K562 (cell line): ENCODE measurements around the gene HDAC2. TPM values are rescaled to one million over a fixed set of nuclear protein-coding genes. Genes with fewer than 3 reads are reported as not detected.

ENCODE experiments used
- ASH1L ChIP-seq: fragments of 450-650 bp; IDR thresholded peaks from 2 replicates; pipeline ENCODE4 v1.6.1; 2018; ENCODE audit warnings: borderline replicate concordance, mild to moderate bottlenecking, low read depth; ENCODE audit not compliant: partially characterized antibody
- CC2D1A ChIP-seq: fragments of 450-650 bp; IDR thresholded peaks from 2 replicates; pipeline ENCODE4 v1.6.1; 2017; ENCODE audit warnings: mild to moderate bottlenecking
- CCAR2 ChIP-seq: fragments of 200-400 bp; formaldehyde crosslinking; IDR thresholded peaks from 2 replicates; pipeline ENCODE4 v1.6.1; 2017; ENCODE audit warnings: mild to moderate bottlenecking, low read depth, low read length
- EP300 ChIP-seq: IDR thresholded peaks from 2 replicates; pipeline ENCODE4 v1.6.1; 2012; ENCODE audit warnings: low read length, improper control_type of control experiment
- HNRNPUL1 ChIP-seq: fragments of 200-400 bp; formaldehyde crosslinking; IDR thresholded peaks from 2 replicates; pipeline ENCODE4 v1.6.1; 2017; ENCODE audit warnings: low read length
- ZKSCAN1 ChIP-seq: fragments of 150-350 bp; IDR thresholded peaks from 2 replicates; pipeline ENCODE4 v1.6.1; 2016; ENCODE audit warnings: low read depth, low read length
- polyA plus RNA-seq, 8 experiments: library from polyadenylated mRNA; depleted of rRNA in 4 of 8; stranded (reverse) in 5 of 8; unstranded in 3 of 8; fragments of >200 nt; fragmentation: Nextera tagmentation in 2 of 8; fragmentation: Illumina TruSeq in 1 of 8; extraction: Ambion mirVana in 2 of 8; extraction: Trizol in 1 of 8; gene quantifications; 2 replicates each; pipeline versions ENCODE4 v1.2.1 to v1.2.3, GENCODE V29; 2011 to 2014; ENCODE audit warnings: inconsistent platforms in 1 of 8, missing spikeins in 1 of 8
- total RNA-seq, 7 experiments: library from RNA; depleted of rRNA in 6 of 7; stranded (reverse); fragments of >200 nt in 6 of 7; fragmentation: Illumina TruSeq in 2 of 7; extraction: Trizol in 2 of 7; gene quantifications; 2 replicates each; pipeline versions ENCODE4 v1.2.1 to v1.2.3, GENCODE V29; 2011 to 2021; ENCODE audit warnings: low replicate concordance in 1 of 7
- TF ChIP-seq, protein P1 (sequence below), 2 experiments: fragments of 450-650 bp; IDR thresholded peaks; 2 replicates each; pipeline ENCODE4 v1.6.1; 2016; ENCODE audit warnings: mild to moderate bottlenecking in 2 of 2, borderline replicate concordance in 1 of 2, low read depth in 1 of 2, moderate library complexity in 1 of 2
- TF ChIP-seq, protein P2 (sequence below): fragments of 250-450 bp; sonication (Bioruptor Pico); IDR thresholded peaks from 2 replicates; pipeline ENCODE4 v1.5.0; 2021; ENCODE audit warnings: mild to moderate bottlenecking, moderate library complexity
- TF ChIP-seq, protein P3 (sequence below): IDR thresholded peaks from 3 replicates; pipeline ENCODE4 v1.6.1; 2011; ENCODE audit warnings: borderline replicate concordance, mild to moderate bottlenecking; ENCODE audit not compliant: insufficient read length, insufficient read depth
- TF ChIP-seq, protein P4 (sequence below): fragments of 450-650 bp; formaldehyde crosslinking; IDR thresholded peaks from 2 replicates; pipeline ENCODE4 v1.4.0; 2022; ENCODE audit warnings: mild to moderate bottlenecking, moderate library complexity
- TF ChIP-seq, protein P5 (sequence below): IDR thresholded peaks from 2 replicates; pipeline ENCODE4 v1.6.1; 2011; ENCODE audit warnings: borderline replicate concordance, low read depth, mild to moderate bottlenecking, moderate library complexity, low read length; ENCODE audit not compliant: insufficient read depth, poor library complexity, severe bottlenecking

HDAC2 gene
- total and polyA plus RNA-seq, 9 of the 15 experiments (the other 6 are each of a cell fraction or from before 2014, with no cell fraction given): 67.0 to 277 (median 151) TPM

DNA sequence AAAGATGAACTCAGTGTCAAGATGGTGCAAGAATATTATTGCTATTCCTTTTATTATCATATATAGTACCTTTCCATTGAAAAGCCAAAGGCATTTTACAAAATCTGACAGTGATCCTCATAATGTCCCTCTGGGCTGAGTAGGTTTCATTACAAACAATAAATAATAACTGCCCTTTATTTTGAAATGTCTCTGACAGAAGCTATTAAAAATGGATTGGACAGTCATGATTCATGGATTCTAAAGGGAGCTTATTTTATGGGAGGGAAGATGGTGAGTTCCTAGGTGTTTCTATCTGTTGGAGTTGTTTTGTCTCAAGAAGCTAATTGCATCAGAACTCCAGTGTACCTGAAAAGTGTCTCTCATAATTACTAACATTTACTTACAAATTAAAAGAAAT, 30.4 kb upstream of the HDAC2 start (continued):
- TF ChIP-seq, protein P1, sequence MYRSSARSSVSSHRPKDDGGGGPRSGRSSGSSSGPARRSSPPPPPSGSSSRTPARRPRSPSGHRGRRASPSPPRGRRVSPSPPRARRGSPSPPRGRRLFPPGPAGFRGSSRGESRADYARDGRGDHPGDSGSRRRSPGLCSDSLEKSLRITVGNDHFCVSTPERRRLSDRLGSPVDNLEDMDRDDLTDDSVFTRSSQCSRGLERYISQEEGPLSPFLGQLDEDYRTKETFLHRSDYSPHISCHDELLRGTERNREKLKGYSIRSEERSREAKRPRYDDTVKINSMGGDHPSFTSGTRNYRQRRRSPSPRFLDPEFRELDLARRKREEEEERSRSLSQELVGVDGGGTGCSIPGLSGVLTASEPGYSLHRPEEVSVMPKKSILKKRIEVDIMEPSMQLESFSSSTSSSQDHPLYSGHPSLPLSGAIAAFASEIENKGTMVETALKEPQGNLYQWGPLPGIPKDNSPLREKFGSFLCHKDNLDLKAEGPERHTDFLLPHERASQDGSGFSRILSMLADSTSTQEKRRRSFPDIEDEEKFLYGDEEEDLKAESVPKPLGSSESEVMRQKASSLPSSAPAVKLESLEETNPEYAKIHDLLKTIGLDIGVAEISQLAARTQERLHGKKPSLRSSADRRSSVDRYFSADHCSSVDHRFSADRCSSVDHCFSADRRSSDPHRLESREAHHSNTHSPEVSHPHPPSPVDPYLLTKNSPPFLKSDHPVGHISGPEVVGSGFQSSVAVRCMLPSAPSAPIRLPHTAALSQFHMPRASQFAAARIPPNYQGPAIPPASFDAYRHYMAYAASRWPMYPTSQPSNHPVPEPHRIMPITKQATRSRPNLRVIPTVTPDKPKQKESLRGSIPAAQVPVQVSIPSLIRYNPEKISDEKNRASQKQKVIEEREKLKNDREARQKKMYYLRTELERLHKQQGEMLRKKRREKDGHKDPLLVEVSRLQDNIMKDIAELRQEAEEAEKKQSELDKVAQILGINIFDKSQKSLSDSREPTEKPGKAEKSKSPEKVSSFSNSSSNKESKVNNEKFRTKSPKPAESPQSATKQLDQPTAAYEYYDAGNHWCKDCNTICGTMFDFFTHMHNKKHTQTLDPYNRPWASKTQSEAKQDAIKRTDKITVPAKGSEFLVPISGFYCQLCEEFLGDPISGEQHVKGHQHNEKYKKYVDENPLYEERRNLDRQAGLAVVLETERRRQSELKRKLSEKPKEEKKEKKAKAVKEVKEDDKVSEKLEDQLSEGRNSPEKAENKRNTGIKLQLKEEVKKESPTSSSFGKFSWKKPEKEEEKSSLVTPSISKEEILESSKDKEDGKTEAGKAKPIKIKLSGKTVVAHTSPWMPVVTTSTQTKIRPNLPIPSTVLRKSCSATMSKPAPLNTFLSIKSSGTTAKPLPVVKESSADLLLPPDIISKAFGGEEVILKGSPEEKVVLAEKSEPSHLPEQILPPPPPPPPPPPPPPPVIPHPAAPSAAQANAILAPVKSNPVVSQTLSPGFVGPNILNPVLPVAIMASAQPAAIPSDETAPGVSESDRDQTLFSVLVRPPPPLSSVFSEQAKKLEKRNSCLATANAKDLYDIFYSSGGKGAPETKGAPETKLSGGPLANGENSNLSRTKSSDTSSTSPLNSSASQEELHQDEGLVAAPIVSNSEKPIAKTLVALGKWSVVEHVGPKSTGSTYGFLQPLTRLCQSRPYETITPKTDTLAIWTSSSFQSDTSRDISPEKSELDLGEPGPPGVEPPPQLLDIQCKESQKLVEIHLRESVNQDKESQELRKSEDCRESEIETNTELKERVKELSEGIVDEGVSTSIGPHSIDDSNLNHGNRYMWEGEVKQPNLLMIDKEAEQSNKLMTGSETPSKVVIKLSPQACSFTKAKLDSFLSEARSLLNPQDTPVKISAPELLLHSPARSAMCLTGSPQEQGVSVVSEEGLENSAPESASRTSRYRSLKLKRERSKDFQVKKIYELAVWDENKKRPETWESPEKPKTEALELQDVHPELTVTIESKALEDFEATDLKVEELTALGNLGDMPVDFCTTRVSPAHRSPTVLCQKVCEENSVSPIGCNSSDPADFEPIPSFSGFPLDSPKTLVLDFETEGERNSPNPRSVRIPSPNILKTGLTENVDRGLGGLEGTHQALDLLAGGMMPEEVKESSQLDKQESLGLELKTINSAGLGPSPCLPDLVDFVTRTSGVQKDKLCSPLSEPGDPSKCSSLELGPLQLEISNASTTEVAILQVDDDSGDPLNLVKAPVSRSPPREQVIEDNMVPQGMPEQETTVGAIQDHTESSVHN (IDR thresholded peaks at IDR 0.05; ENCODE audit: borderline replicate concordance in 1 of 2, low read depth in 1 of 2): no peak
- TF ChIP-seq ASH1L: no peak
- TF ChIP-seq CCAR2: no peak
- TF ChIP-seq ZKSCAN1: no peak
- TF ChIP-seq, protein P2, sequence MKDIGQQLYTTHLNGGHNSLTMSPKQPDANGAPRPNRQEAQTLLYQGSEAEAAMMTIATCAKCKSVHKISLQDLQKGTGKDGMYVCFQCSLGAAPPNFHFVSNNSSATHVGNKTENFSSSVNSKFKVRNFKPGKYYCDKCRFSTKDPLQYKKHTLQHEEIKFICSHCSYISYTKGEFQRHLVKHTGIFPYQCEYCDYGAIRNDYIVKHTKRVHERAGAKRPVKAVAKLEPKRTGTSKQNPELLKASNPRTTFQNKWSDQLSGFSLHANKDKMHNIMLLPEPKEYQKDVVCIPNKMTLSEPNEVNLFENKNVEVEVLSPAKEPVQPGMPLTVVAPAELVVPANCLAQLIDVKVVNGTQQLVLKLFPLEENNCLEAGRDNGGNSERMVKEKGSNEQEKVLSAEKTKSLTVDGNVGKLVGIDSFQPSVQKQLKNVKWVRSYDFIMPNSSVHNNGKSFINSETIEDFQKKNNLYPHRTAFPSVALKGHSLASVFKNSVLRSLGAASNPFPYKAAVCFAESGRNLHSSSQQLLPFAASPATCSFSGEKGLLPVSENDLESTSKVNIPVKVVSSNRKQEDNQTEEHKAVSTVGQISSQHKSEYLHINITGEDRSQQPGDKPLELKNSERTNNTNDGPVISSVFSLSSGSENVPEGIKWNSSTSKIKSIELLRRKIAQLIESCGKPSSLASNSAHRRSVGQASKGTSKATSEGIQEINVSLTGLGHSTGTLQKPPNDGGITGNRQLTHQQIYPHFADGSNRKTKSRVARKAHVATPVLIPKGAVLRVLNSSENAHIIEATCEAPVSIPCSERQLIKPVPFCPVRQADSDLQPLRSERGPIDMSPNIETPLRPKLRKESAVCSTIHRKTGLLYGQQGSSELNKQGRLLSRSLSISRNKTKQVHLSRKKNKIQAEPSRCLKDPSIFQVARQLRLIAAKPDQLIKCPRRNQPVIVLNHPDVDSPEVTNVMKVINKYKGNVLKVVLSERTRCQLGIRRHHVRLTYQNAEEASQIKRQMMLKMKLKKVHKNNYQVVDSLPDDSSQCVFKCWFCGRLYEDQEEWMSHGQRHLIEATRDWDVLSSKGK (CRISPR knock-in tag): no peak
- TF ChIP-seq HNRNPUL1: no peak
- no peak for TF ChIP-seq CC2D1A
- no peak for TF ChIP-seq EP300
- TF ChIP-seq, protein P3, sequence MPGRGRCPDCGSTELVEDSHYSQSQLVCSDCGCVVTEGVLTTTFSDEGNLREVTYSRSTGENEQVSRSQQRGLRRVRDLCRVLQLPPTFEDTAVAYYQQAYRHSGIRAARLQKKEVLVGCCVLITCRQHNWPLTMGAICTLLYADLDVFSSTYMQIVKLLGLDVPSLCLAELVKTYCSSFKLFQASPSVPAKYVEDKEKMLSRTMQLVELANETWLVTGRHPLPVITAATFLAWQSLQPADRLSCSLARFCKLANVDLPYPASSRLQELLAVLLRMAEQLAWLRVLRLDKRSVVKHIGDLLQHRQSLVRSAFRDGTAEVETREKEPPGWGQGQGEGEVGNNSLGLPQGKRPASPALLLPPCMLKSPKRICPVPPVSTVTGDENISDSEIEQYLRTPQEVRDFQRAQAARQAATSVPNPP: no peak
- TF ChIP-seq, protein P4, sequence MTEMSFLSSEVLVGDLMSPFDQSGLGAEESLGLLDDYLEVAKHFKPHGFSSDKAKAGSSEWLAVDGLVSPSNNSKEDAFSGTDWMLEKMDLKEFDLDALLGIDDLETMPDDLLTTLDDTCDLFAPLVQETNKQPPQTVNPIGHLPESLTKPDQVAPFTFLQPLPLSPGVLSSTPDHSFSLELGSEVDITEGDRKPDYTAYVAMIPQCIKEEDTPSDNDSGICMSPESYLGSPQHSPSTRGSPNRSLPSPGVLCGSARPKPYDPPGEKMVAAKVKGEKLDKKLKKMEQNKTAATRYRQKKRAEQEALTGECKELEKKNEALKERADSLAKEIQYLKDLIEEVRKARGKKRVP: no peak
- TF ChIP-seq, protein P5, sequence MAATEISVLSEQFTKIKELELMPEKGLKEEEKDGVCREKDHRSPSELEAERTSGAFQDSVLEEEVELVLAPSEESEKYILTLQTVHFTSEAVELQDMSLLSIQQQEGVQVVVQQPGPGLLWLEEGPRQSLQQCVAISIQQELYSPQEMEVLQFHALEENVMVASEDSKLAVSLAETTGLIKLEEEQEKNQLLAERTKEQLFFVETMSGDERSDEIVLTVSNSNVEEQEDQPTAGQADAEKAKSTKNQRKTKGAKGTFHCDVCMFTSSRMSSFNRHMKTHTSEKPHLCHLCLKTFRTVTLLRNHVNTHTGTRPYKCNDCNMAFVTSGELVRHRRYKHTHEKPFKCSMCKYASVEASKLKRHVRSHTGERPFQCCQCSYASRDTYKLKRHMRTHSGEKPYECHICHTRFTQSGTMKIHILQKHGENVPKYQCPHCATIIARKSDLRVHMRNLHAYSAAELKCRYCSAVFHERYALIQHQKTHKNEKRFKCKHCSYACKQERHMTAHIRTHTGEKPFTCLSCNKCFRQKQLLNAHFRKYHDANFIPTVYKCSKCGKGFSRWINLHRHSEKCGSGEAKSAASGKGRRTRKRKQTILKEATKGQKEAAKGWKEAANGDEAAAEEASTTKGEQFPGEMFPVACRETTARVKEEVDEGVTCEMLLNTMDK: no peak
